HG03521 (cell line): Measurements from ENCODE around the gene ATP8B4.

Source experiments
- ATAC-seq: cut with Tn5 transposase; IDR thresholded peaks from one replicate; pipeline ENCODE4 v1.9.1; 2021; ENCODE audit warnings: mild to moderate bottlenecking, moderate library complexity; ENCODE audit not compliant: unreplicated experiment

The ATP8B4 gene

GRCh38 chr15:49901996-49902684, 216.9 kb downstream of the ATP8B4 start:
- ATAC-seq, result no peak

- ATAC-seq, result no peak
These were observed 217.7 kb downstream of the ATP8B4 start for GRCh38 chr15:49901321-49901720.

- no peak for ATAC-seq
These were observed 218.2 kb downstream of the ATP8B4 start for GRCh38 chr15:49900903-49901235.

GRCh38 chr15:49900006-49900902, 218.8 kb downstream of the ATP8B4 start:
- ATAC-seq, result no peak

GRCh38 chr15:49898575-49899283, 220.3 kb downstream of the ATP8B4 start:
- no peak for ATAC-seq

- no peak for ATAC-seq
These were observed 220.9 kb downstream of the ATP8B4 start for GRCh38 chr15:49898097-49898496.

GRCh38 chr15:49895347-49896223, 223.4 kb downstream of the ATP8B4 start:
- no peak for ATAC-seq

- no peak for ATAC-seq
These were observed 228.3 kb downstream of the ATP8B4 start for GRCh38 chr15:49890689-49891088.

GRCh38 chr15:49889536-49889935, 229.5 kb downstream of the ATP8B4 start:
- ATAC-seq, result no peak

GRCh38 chr15:49888734-49889133, 230.3 kb downstream of the ATP8B4 start:
- ATAC-seq, result no peak

- ATAC-seq, result no peak
These were observed 230.7 kb downstream of the ATP8B4 start for GRCh38 chr15:49888323-49888693.

GRCh38 chr15:49887659-49888322, 231.2 kb downstream of the ATP8B4 start:
- ATAC-seq, result no peak

GRCh38 chr15:49883121-49883520, 235.9 kb downstream of the ATP8B4 start:
- no peak for ATAC-seq

- no peak for ATAC-seq
These were observed 237.2 kb downstream of the ATP8B4 start for GRCh38 chr15:49881866-49882265.

- no peak for ATAC-seq
These were observed 237.6 kb downstream of the ATP8B4 start for GRCh38 chr15:49881433-49881832.

- ATAC-seq, result no peak
These were observed 241.0 kb downstream of the ATP8B4 start for GRCh38 chr15:49877873-49878521.

- ATAC-seq, result no peak
These were observed 241.7 kb downstream of the ATP8B4 start for GRCh38 chr15:49877117-49877872.

GRCh38 chr15:49876401-49877038, 242.5 kb downstream of the ATP8B4 start:
- no peak for ATAC-seq
